GM06990 (cell line): ENCODE results near the gene RHBDL3.

Experiments
- DNase-seq: peaks from one replicate; pipeline ENCODE4 v3.0.0-alpha.2; 2011; ENCODE audit not compliant: insufficient read length; ENCODE audit errors: extremely low read depth
- H3K27me3 ChIP-seq: replicated peaks from 2 replicates; pipeline ENCODE4 v1.6.0; 2011; ENCODE audit warnings: low read length; ENCODE audit not compliant: control insufficient read depth, insufficient read depth
- H3K36me3 ChIP-seq: 2 replicates; pipeline ENCODE4 v1.5.1; 2011; ENCODE audit warnings: low read length; ENCODE audit not compliant: control insufficient read depth, insufficient read depth
- H3K4me3 ChIP-seq: replicated peaks from 2 replicates; pipeline ENCODE4 v1.5.1; 2011; ENCODE audit warnings: low read depth, mild to moderate bottlenecking, control low read depth, low read length
- TF ChIP-seq, protein P1 (sequence below): IDR thresholded peaks from 2 replicates; pipeline ENCODE4 v1.5.1; 2011; ENCODE audit warnings: low read length, control low read depth, mild to moderate bottlenecking, inconsistent platforms; ENCODE audit not compliant: insufficient read depth, poor library complexity, severe bottlenecking

RHBDL3 gene

DNA sequence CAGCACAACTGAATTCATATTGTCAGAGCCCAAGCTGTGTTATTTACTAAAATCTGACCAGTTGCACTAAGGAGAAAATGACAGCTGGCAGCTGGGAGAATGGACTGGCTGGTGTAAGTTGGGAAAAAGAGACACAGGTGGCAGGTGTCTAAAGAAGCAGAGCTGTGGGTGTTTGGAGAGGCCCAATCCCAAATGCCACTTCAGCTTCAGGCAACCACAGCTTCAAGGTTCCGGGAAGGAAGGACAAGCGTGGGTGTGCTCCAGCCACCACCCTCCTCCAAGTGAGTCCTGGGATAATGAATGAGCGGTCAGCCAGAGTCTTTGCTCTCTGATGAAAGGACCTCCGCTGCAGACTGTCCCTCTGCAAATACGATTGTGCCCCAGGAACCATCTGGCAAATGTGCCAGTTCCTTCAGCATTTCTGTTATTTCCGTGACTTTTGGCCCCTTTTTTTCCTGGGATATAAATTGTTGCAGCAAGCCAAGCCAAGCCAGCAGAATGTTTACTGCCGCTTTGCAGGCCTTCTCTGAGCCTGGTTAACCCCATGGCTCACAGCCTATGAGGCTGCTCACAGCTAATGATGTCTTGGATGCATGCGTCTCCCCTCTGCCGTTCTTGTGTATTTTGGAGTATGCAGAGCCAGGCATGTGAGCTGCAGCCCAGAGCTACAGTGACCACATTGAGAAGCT lies 9.5 kb upstream of the RHBDL3 start:
- Histone ChIP-seq H3K36me3 (no peaks in the 10 kb centered on the region), H3K4me3 (no peak overlapping the region), H3K27me3 (peaks cover 1% of the 10 kb centered on the region; the same call in 1 of the 2 replicates)
- DNase-seq: no peak
- TF ChIP-seq, protein P1, sequence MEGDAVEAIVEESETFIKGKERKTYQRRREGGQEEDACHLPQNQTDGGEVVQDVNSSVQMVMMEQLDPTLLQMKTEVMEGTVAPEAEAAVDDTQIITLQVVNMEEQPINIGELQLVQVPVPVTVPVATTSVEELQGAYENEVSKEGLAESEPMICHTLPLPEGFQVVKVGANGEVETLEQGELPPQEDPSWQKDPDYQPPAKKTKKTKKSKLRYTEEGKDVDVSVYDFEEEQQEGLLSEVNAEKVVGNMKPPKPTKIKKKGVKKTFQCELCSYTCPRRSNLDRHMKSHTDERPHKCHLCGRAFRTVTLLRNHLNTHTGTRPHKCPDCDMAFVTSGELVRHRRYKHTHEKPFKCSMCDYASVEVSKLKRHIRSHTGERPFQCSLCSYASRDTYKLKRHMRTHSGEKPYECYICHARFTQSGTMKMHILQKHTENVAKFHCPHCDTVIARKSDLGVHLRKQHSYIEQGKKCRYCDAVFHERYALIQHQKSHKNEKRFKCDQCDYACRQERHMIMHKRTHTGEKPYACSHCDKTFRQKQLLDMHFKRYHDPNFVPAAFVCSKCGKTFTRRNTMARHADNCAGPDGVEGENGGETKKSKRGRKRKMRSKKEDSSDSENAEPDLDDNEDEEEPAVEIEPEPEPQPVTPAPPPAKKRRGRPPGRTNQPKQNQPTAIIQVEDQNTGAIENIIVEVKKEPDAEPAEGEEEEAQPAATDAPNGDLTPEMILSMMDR: no peak

GRCh38 chr17:32256701-32257019 lies 9.0 kb upstream of the RHBDL3 start:
- TF ChIP-seq, protein P1: no peak
- DNase-seq: no peak

GRCh38 chr17:32258383-32259140 lies 7.1 kb upstream of the RHBDL3 start:
- Histone ChIP-seq H3K4me3 (no peak overlapping the region), H3K36me3 (no peaks in the 10 kb centered on the region), H3K27me3 (peaks cover 3% of the 10 kb centered on the region; the same call in 1 of the 2 replicates)
- TF ChIP-seq, protein P1: no peak
- no peak for DNase-seq

More at GRCh38 chr17:32256701-32257019, 9.0 kb upstream of the RHBDL3 start:
- Histone ChIP-seq H3K4me3 (no peak overlapping the region), H3K27me3 (peaks cover 1% of the 10 kb centered on the region; the same call in 1 of the 2 replicates), H3K36me3 (no peaks in the 10 kb centered on the region)

GRCh38 chr17:32259586-32259985 lies 6.0 kb upstream of the RHBDL3 start:
- Histone ChIP-seq H3K4me3 (no peak overlapping the region), H3K36me3 (no peaks in the 10 kb centered on the region), H3K27me3 (peaks cover 3% of the 10 kb centered on the region; the same call in 1 of the 2 replicates)
- DNase-seq: no peak
- TF ChIP-seq, protein P1: no peak

DNA sequence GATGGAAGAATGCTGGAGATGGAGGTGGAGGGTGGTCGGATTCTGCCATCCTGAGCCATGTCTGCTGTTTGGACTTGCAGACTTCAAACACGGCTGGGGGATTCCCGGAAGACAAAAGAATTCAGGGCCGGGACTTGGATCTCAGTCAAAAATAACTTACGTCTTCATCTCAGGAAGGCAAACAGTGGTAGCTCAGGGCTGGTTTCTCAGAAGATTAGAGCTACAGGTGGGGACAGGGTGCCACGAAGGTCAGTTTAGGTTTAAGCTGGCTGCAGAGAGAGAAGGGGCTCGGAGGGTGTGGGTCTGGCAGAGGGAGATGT lies 4.3 kb upstream of the RHBDL3 start:
- no peaks in the 10 kb centered on the region for H3K36me3 ChIP-seq
- H3K27me3 ChIP-seq: peaks cover 4% of the 10 kb centered on the region; the same call in 1 of the 2 replicates
- no peak overlapping the region for H3K4me3 ChIP-seq
- no peak for DNase-seq
- TF ChIP-seq, protein P1: no peak
